Caco-2 (cell line): ENCODE measurements around the gene WNK4. TPM values are rescaled to one million over a fixed set of nuclear protein-coding genes. Genes with fewer than 3 reads are reported as not detected.

Experiments used
- BruUV-seq: library from RNA; stranded (reverse); fragments of 400-500 nt; replicated peaks from 2 replicates; lab custom pipeline; 2021; lab: Mats Ljungman, UMichigan
- CTCF ChIA-PET: fragments of 300-600 bp; sonication (Branson Sonifier 250); formaldehyde crosslinking; loops from one replicate; lab custom pipeline; 2022; ENCODE audit warnings: antibody characterized with exemption; lab: Charles Lee
- POLR2A ChIA-PET: fragments of 300-600 bp; sonication (Branson Sonifier 250); formaldehyde crosslinking; loops from one replicate; lab custom pipeline; 2022; ENCODE audit warnings: antibody characterized with exemption; lab: Charles Lee
- DNase-seq, 2 experiments: peaks; one replicate each; pipeline versions ENCODE4 v3.0.0 to v3.0.0-alpha.2; 2020 to 2022
- H3K27me3 ChIP-seq: replicated peaks from 2 replicates; pipeline ENCODE4 v1.6.0; 2011; ENCODE audit warnings: low read length; ENCODE audit not compliant: control insufficient read depth, insufficient read depth
- H3K36me3 ChIP-seq: 2 replicates; pipeline ENCODE4 v1.5.1; 2011; ENCODE audit warnings: low read length; ENCODE audit not compliant: control insufficient read depth, insufficient read depth
- H3K4me1 ChIP-seq: fragments of 250-450 bp; sonication (Bioruptor Pico); 2 replicates; pipeline ENCODE4 v1.5.1; 2020; ENCODE audit warnings: mild to moderate bottlenecking
- H3K4me3 ChIP-seq: 2 replicates; pipeline ENCODE4 v1.5.1; 2011; ENCODE audit warnings: low read depth, mild to moderate bottlenecking, control low read depth, low read length
- H3K9me3 ChIP-seq: fragments of 250-450 bp; sonication (Bioruptor Pico); 2 replicates; pipeline ENCODE4 v1.5.1; 2020; ENCODE audit warnings: mild to moderate bottlenecking, moderate library complexity
- H3K27ac Mint-ChIP-seq: one replicate; pipeline ENCODE4 v1.8.0; 2022; ENCODE audit warnings: mixed read lengths; ENCODE audit not compliant: unreplicated experiment
- H3K27me3 Mint-ChIP-seq: one replicate; pipeline ENCODE4 v1.8.0; 2022; ENCODE audit warnings: mixed read lengths; ENCODE audit not compliant: insufficient read depth, unreplicated experiment
- H3K36me3 Mint-ChIP-seq: one replicate; pipeline ENCODE4 v1.8.0; 2022; ENCODE audit warnings: mild to moderate bottlenecking, mixed read lengths; ENCODE audit not compliant: insufficient read depth, unreplicated experiment
- H3K4me1 Mint-ChIP-seq: one replicate; pipeline ENCODE4 v1.8.0; 2022; ENCODE audit warnings: low read depth, mixed read lengths; ENCODE audit not compliant: unreplicated experiment
- H3K4me3 Mint-ChIP-seq: one replicate; pipeline ENCODE4 v1.8.0; 2022; ENCODE audit warnings: mild to moderate bottlenecking, moderate library complexity, mixed read lengths; ENCODE audit not compliant: unreplicated experiment
- H3K9me3 Mint-ChIP-seq: one replicate; pipeline ENCODE4 v1.8.0; 2022; ENCODE audit warnings: mixed read lengths; ENCODE audit not compliant: unreplicated experiment
- CTCF ChIP-seq, 2 experiments: fragments of 200-600 bp in 1 of 2; IDR thresholded peaks; 1 replicate in 1 of 2; 2 replicates in 1 of 2; pipeline versions ENCODE4 v1.5.1 to v1.8.0; 2011 to 2022; ENCODE audit warnings: antibody characterized with exemption in 1 of 2, control low read depth in 1 of 2, inconsistent platforms in 1 of 2, low read depth in 1 of 2, low read length in 1 of 2, mild to moderate bottlenecking in 1 of 2, moderate library complexity in 1 of 2; ENCODE audit not compliant: insufficient read depth in 1 of 2, severe bottlenecking in 1 of 2, unreplicated experiment in 1 of 2
- intact Hi-C: fragments of 100-400 bp; cut with micrococcal nuclease; formaldehyde crosslinking; loops from one replicate; pipeline ENCODE4 v1.10.0; 2022; ENCODE audit not compliant: unreplicated experiment
- total RNA-seq: library from RNA; stranded (reverse); gene quantifications from 2 replicates; pipeline ENCODE4 v1.2.3, GENCODE V29; 2022

WNK4 gene
- total RNA-seq, 1 experiment from 2014 or later: 4.1 TPM

GRCh38 chr17:42844761-42845555 lies 64.5 kb downstream of the WNK4 start:
- H3K36me3 Mint-ChIP-seq: peaks cover 60% of the 10 kb centered on the region
- H3K9me3 ChIP-seq: no peaks in the 10 kb centered on the region

GRCh38 chr17:42845556-42845917 lies 65.1 kb downstream of the WNK4 start:
- ChIA-PET CTCF (interaction anchor here (1.1 to 2.9 kb wide), 5 partner anchors 22 to 152 kb away, joined by 4 to 25 read pairs (median 9); partner anchors contain the start of genes BECN1 and RPL27), POLR2A (no interaction called here)
- peaks cover 4% of the 10 kb centered on the region for H3K36me3 ChIP-seq
- Mint-ChIP-seq H3K9me3 (no peaks in the 10 kb centered on the region), H3K4me1 (no peaks in the 10 kb centered on the region), H3K27ac (no peak overlapping the region), H3K27me3 (no peaks in the 10 kb centered on the region), H3K36me3 (peaks cover 54% of the 10 kb centered on the region), H3K4me3 (no peak overlapping the region)
- no peak overlapping the region for H3K4me3 ChIP-seq
- no peak for TF ChIP-seq CTCF (IDR thresholded peaks at IDR 0.05; ENCODE audit: insufficient read depth in 1 of 2, low read depth in 1 of 2, low read length in 1 of 2, severe bottlenecking in 1 of 2, unreplicated experiment in 1 of 2)
- DNase-seq: peak in 1 of 2 experiments; percentile 23
- H3K9me3 ChIP-seq: no peaks in the 10 kb centered on the region
- no peaks in the 10 kb centered on the region for H3K4me1 ChIP-seq
- no TSS peak for BruUV-seq
- H3K27me3 ChIP-seq: no peaks in the 10 kb centered on the region
- intact Hi-C loops: no loop called here

More at GRCh38 chr17:42844761-42845555, 64.5 kb downstream of the WNK4 start:
- no peak overlapping the region for H3K27ac Mint-ChIP-seq
- BruUV-seq: no TSS peak
- Histone ChIP-seq H3K36me3 (peaks cover 4% of the 10 kb centered on the region), H3K4me3 (no peak overlapping the region), H3K27me3 (no peaks in the 10 kb centered on the region), H3K4me1 (no peaks in the 10 kb centered on the region)
- CTCF ChIA-PET: interaction anchor here (1.1 to 2.9 kb wide), 5 partner anchors 21 to 153 kb away, joined by 4 to 25 read pairs (median 9); partner anchors contain the start of genes BECN1 and RPL27
- TF ChIP-seq CTCF (IDR thresholded peaks at IDR 0.05; ENCODE audit: insufficient read depth in 1 of 2, low read depth in 1 of 2, low read length in 1 of 2, severe bottlenecking in 1 of 2, unreplicated experiment in 1 of 2): no peak
- POLR2A ChIA-PET: no interaction called here
- H3K27me3 Mint-ChIP-seq: no peaks in the 10 kb centered on the region
- H3K4me3 Mint-ChIP-seq: no peak overlapping the region
- DNase-seq: no peak
- H3K4me1 Mint-ChIP-seq: no peaks in the 10 kb centered on the region
- intact Hi-C loops: no loop called here
- H3K9me3 Mint-ChIP-seq: no peaks in the 10 kb centered on the region

- peaks cover 4% of the 10 kb centered on the region for H3K36me3 ChIP-seq
- H3K36me3 Mint-ChIP-seq: peaks cover 49% of the 10 kb centered on the region
- H3K27ac Mint-ChIP-seq: peak overlapping the region; percentile 25
- no peaks in the 10 kb centered on the region for H3K9me3 Mint-ChIP-seq
- TF ChIP-seq CTCF (IDR thresholded peaks at IDR 0.05; ENCODE audit: insufficient read depth in 1 of 2, low read depth in 1 of 2, low read length in 1 of 2, severe bottlenecking in 1 of 2, unreplicated experiment in 1 of 2): no peak
- H3K27me3 ChIP-seq: no peaks in the 10 kb centered on the region
- H3K4me3 ChIP-seq: no peak overlapping the region
- ChIA-PET POLR2A (no interaction called here), CTCF (interaction anchor here (1.3 to 2.7 kb wide), 4 partner anchors 22 to 152 kb away, joined by 4 to 10 read pairs (median 8); partner anchors contain the start of genes BECN1 and RPL27)
- H3K4me1 ChIP-seq: no peaks in the 10 kb centered on the region
- intact Hi-C loops: no loop called here
- peak in 1 of 2 experiments; percentile 14 for DNase-seq
- H3K9me3 ChIP-seq: no peaks in the 10 kb centered on the region
- H3K27me3 Mint-ChIP-seq: no peaks in the 10 kb centered on the region
- BruUV-seq: no TSS peak
- H3K4me3 Mint-ChIP-seq: no peak overlapping the region
- H3K4me1 Mint-ChIP-seq: no peaks in the 10 kb centered on the region
These were observed 65.6 kb downstream of the WNK4 start for GRCh38 chr17:42845918-42846593.
